ENCODE data around the gene ZNF397.
"Not testable (repeated sequence)": the region's sequence is repeated elsewhere in the genome, so short reads cannot be mapped to it uniquely, and the experiment has no call there.

- not testable (repeated sequence) for TF ChIP-seq EZH2 (IDR thresholded peaks at IDR 0.05; ENCODE audit: insufficient read depth, poor library complexity, severe bottlenecking); EZH2phosphoT487 (IDR thresholded peaks at IDR 0.05; ENCODE audit: insufficient read depth, low read depth)
Measured at GRCh38 chr18:35205746-35206458, 34.9 kb upstream of the ZNF397 start.

Data from GM23248 (cell line).